Colonic mucosa (tissue), 4 donors: ENCODE results near the gene SLC46A2. TPM values are rescaled to one million over a fixed set of nuclear protein-coding genes. Genes with fewer than 3 reads are reported as not detected.

Source experiments
- DNase-seq: peaks from one replicate; pipeline ENCODE4 v3.0.0-alpha.2; 2020
- H3K27ac ChIP-seq: fragments of 200-600 bp; one replicate; pipeline ENCODE4 v1.8.0; 2021
- H3K27me3 ChIP-seq: fragments of 200-600 bp; one replicate; pipeline ENCODE4 v1.8.0; 2021
- H3K36me3 ChIP-seq: fragments of 200-600 bp; one replicate; pipeline ENCODE4 v1.8.0; 2021
- H3K4me1 ChIP-seq: fragments of 200-600 bp; one replicate; pipeline ENCODE4 v1.8.0; 2021; ENCODE audit warnings: mild to moderate bottlenecking
- H3K4me3 ChIP-seq: fragments of 200-600 bp; one replicate; pipeline ENCODE4 v1.8.0; 2021
- H3K9ac ChIP-seq, 2 donors: one replicate each; pipeline ENCODE4 v1.7.0; 2013; ENCODE audit warnings: control low read depth in 2 of 2, low read depth in 2 of 2, low read length in 2 of 2
- H3K9me3 ChIP-seq: fragments of 200-600 bp; one replicate; pipeline ENCODE4 v1.8.0; 2021
- CTCF ChIP-seq: fragments of 200-600 bp; IDR thresholded peaks from one replicate; pipeline ENCODE4 v1.8.0; 2022; ENCODE audit warnings: antibody characterized with exemption, mild to moderate bottlenecking
- intact Hi-C: fragments of 100-400 bp; cut with DNase I; formaldehyde crosslinking; loops from one replicate; pipeline ENCODE4 v1.14.1; 2022
- total RNA-seq, 2 donors: library from RNA; stranded (reverse); fragmentation: NEBNext Ultra II Directional in 1 of 2; extraction: Animal tissue kit (Norgen Biotek cat#: 25700) in 1 of 2; gene quantifications; one replicate each; pipeline ENCODE4 v1.2.1, GENCODE V29; 2021
- donor health status: healthy.
- donor health status: DM: no; HTN: no; CAD: no.
- donor health status: DM: no; HTN: no; CAD: no.

The SLC46A2 gene
- total RNA-seq, 2 donors from 2014 or later, result not detected

DNA sequence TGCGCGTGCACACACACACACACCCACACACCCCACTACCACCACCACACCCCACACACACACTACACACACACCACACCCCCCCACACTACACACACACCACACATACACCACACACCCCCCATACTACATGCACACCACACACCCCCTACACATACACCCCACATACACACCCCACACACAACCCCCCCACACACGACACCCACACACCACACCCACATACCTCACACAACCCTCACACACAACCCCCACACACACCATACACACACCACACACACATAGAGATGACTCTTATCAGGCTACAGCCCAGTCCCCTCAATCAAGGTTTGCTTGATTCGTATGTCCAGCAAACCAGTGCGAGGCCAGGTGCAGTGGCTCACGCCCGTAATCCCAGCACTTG is 25.7 kb downstream of the SLC46A2 start:
- no peak for TF ChIP-seq CTCF
- Histone ChIP-seq H3K27ac (no peak overlapping the region), H3K9me3 (no peaks in the 10 kb centered on the region), H3K9ac (no peak overlapping the region), H3K4me1 (peaks cover 6% of the 10 kb centered on the region), H3K36me3 (no peaks in the 10 kb centered on the region), H3K4me3 (no peak overlapping the region), H3K27me3 (no peaks in the 10 kb centered on the region)
- intact Hi-C loops, result no loop called here
- no peak for DNase-seq

GRCh38 chr9:112864403-112864802 is 26.3 kb downstream of the SLC46A2 start:
- no peak for DNase-seq
- H3K4me1 ChIP-seq, result peaks cover 6% of the 10 kb centered on the region
- no peaks in the 10 kb centered on the region for H3K36me3 ChIP-seq
- intact Hi-C loops, result no loop called here
- H3K9me3 ChIP-seq, result no peaks in the 10 kb centered on the region
- no peaks in the 10 kb centered on the region for H3K27me3 ChIP-seq
- no peak overlapping the region for H3K27ac ChIP-seq
- no peak for TF ChIP-seq CTCF
- no peak overlapping the region for H3K4me3 ChIP-seq
- no peak overlapping the region for H3K9ac ChIP-seq

- Histone ChIP-seq H3K27me3 (no peaks in the 10 kb centered on the region), H3K4me3 (no peak overlapping the region), H3K4me1 (peaks cover 6% of the 10 kb centered on the region), H3K27ac (no peak overlapping the region), H3K9ac (no peak overlapping the region), H3K9me3 (no peaks in the 10 kb centered on the region), H3K36me3 (no peaks in the 10 kb centered on the region)
- no peak for TF ChIP-seq CTCF
- intact Hi-C loops, result no loop called here
- no peak for DNase-seq
These were observed 26.9 kb downstream of the SLC46A2 start for GRCh38 chr9:112863746-112864145.

GRCh38 chr9:112863214-112863613 is 27.5 kb downstream of the SLC46A2 start:
- Histone ChIP-seq H3K9ac (no peak overlapping the region), H3K9me3 (no peaks in the 10 kb centered on the region), H3K4me1 (peaks cover 6% of the 10 kb centered on the region), H3K27ac (peak overlapping the region; percentile 17), H3K36me3 (no peaks in the 10 kb centered on the region), H3K27me3 (no peaks in the 10 kb centered on the region), H3K4me3 (no peak overlapping the region)
- TF ChIP-seq CTCF, result no peak
- DNase-seq, result no peak
- intact Hi-C loops, result no loop called here

GRCh38 chr9:112861638-112862555 is 28.8 kb downstream of the SLC46A2 start:
- Histone ChIP-seq H3K4me3 (no peak overlapping the region), H3K9me3 (no peaks in the 10 kb centered on the region), H3K4me1 (peaks cover 6% of the 10 kb centered on the region), H3K36me3 (no peaks in the 10 kb centered on the region), H3K9ac (no peak overlapping the region), H3K27ac (peak overlapping the region; percentile 6), H3K27me3 (no peaks in the 10 kb centered on the region)
- intact Hi-C loops, result no loop called here
- DNase-seq, result no peak
- TF ChIP-seq CTCF, result no peak
